Measurements from ENCODE around the gene EFHC1. TPM values are rescaled to one million over a fixed set of nuclear protein-coding genes. Genes with fewer than 3 reads are reported as not detected.

The EFHC1 gene
- total and polyA plus RNA-seq, 2 experiments from 2014 or later: 24.3 to 28.0 TPM

- Histone ChIP-seq H3K27ac (ENCODE audit: low read depth) (no peak overlapping the region), H3K27me3 (ENCODE audit: insufficient read depth) (no peaks in the 10 kb centered on the region), H4K20me1 (replicated peaks; ENCODE audit: insufficient read depth) (no peaks in the 10 kb centered on the region; the same call in 1 of the 2 replicates), H3K9me2 (ENCODE audit: insufficient read depth) (peaks cover 2% of the 10 kb centered on the region; the same call in 1 of the 2 replicates), H3K4me3 (no peak overlapping the region), H3K79me2 (replicated peaks; ENCODE audit: insufficient read depth) (peaks cover 8% of the 10 kb centered on the region), H3F3A (replicated peaks; ENCODE audit: low read depth) (no peaks in the 10 kb centered on the region), H3K4me1 (ENCODE audit: insufficient read depth) (peaks cover 9% of the 10 kb centered on the region), H3K36me3 (ENCODE audit: insufficient read depth) (no peaks in the 10 kb centered on the region), H3K4me2 (no peak overlapping the region), H2AFZ (no peak overlapping the region)
- no peak for DNase-seq (ENCODE audit: low spot score)
- Mint-ChIP-seq H3K36me3 (ENCODE audit: low read depth) (0 out of 3 replicates have a peak, but pooled peaks cover 4% of the 10 kb centered on the region), H3K27ac (no peak overlapping the region), H3K9me3 (no peaks in the 10 kb centered on the region; the same call in 2 of the 3 replicates), H3K4me1 (peaks cover 26% of the 10 kb centered on the region), H3K4me3 (no peak overlapping the region), H3K27me3 (ENCODE audit: insufficient read depth, low read depth, poor library complexity) (peaks cover 4% of the 10 kb centered on the region)
- no peak for ATAC-seq
- TF ChIP-seq JUNB (IDR thresholded peaks at IDR 0.05; ENCODE audit: unreplicated experiment) (no peak), CTCF (conservative IDR thresholded peaks at IDR 0.05; ENCODE audit: low read depth in 2 of 2) (no peak), ETS1 (IDR thresholded peaks at IDR 0.05) (no peak), EZH2phosphoT487 (IDR thresholded peaks at IDR 0.05; ENCODE audit: unreplicated experiment) (no peak), ZNF114 (CRISPR knock-in tag; IDR thresholded peaks at IDR 0.05) (no peak), REST (IDR thresholded peaks at IDR 0.05; ENCODE audit: unreplicated experiment) (no peak), EZH2 (IDR thresholded peaks at IDR 0.05; ENCODE audit: low read depth, unreplicated experiment) (no peak), ZNF462 (CRISPR knock-in tag; IDR thresholded peaks at IDR 0.05) (no peak), POLR2AphosphoS5 (IDR thresholded peaks at IDR 0.05; ENCODE audit: low read depth) (no peak), CREB1 (CRISPR knock-in tag; IDR thresholded peaks at IDR 0.05; ENCODE audit: low read depth) (no peak), STAT1 (IDR thresholded peaks at IDR 0.05; ENCODE audit: unreplicated experiment) (no peak), ZNF331 (CRISPR knock-in tag; IDR thresholded peaks at IDR 0.05; ENCODE audit: low read depth) (no peak), NANOG (IDR thresholded peaks at IDR 0.05; ENCODE audit: borderline replicate concordance) (no peak)
These were observed 114.2 kb downstream of the EFHC1 start for GRCh38 chr6:52534363-52534762.

Measured in GM23338 (cell line).